Astrocyte of the spinal cord (primary cell): ENCODE data around the gene SETD3.

Experiments used
- DNase-seq: peaks from one replicate; pipeline ENCODE4 v3.0.0; 2011; ENCODE audit warnings: low read depth, low spot score
- H3K4me3 ChIP-seq: 2 replicates; pipeline ENCODE4 v1.5.1; 2011; ENCODE audit warnings: low read depth, mild to moderate bottlenecking, low read length, moderate library complexity
- CTCF ChIP-seq: IDR thresholded peaks from 2 replicates; pipeline ENCODE4 v1.5.1; 2012; ENCODE audit warnings: low read depth, mild to moderate bottlenecking, low read length, inconsistent platforms
- in situ Hi-C: cut with HindIII; loops from 2 replicates; pipeline ENCODE4 v1.10.0; 2017; ENCODE audit warnings: low sequenced_read_pairs

SETD3 gene

GRCh38 chr14:99461411-99462085 is 19.1 kb downstream of the SETD3 start:
- DNase-seq = no peak
- in situ Hi-C loops = no loop called here
- no peak for TF ChIP-seq CTCF
- no peak overlapping the region for H3K4me3 ChIP-seq

GRCh38 chr14:99460793-99461192 is 19.9 kb downstream of the SETD3 start:
- TF ChIP-seq CTCF = no peak

GRCh38 chr14:99459481-99460100 is 21.1 kb downstream of the SETD3 start:
- TF ChIP-seq CTCF = no peak
- H3K4me3 ChIP-seq = no peak overlapping the region
- no peak for DNase-seq
- in situ Hi-C loops = no loop called here

More at GRCh38 chr14:99460793-99461192, 19.9 kb downstream of the SETD3 start:
- no peak overlapping the region for H3K4me3 ChIP-seq
- no peak for DNase-seq
- in situ Hi-C loops = no loop called here

GRCh38 chr14:99454246-99454645 is 26.4 kb downstream of the SETD3 start:
- DNase-seq = no peak
- in situ Hi-C loops = no loop called here

GRCh38 chr14:99452968-99453367 is 27.7 kb downstream of the SETD3 start:
- no peak for DNase-seq
- in situ Hi-C loops = no loop called here
- no peak for TF ChIP-seq CTCF
- H3K4me3 ChIP-seq = no peak overlapping the region

More at GRCh38 chr14:99454246-99454645, 26.4 kb downstream of the SETD3 start:
- no peak overlapping the region for H3K4me3 ChIP-seq
- no peak for TF ChIP-seq CTCF

GRCh38 chr14:99451234-99451633 is 29.4 kb downstream of the SETD3 start:
- DNase-seq = no peak
- no peak overlapping the region for H3K4me3 ChIP-seq
- TF ChIP-seq CTCF = no peak
- in situ Hi-C loops = no loop called here
